IMR-90 (cell line): Measurements from ENCODE around the gene GPI. TPM values are rescaled to one million over a fixed set of nuclear protein-coding genes. Genes with fewer than 3 reads are reported as not detected.

ENCODE experiments used
- ATAC-seq: fragments of 200-7000 bp; cut with Tn5 transposase; 2 replicates; pipeline ENCODE4 v1.9.1; 2020; ENCODE audit warnings: low read depth, mild to moderate bottlenecking, moderate library complexity
- BruUV-seq: library from RNA; stranded (reverse); fragments of 400-500 nt; replicated peaks from 2 replicates; lab custom pipeline; 2021; lab: Mats Ljungman, UMichigan
- CTCF ChIA-PET: fragments of 300-600 bp; formaldehyde crosslinking; extraction: SDS; loops from one replicate; lab custom pipeline; 2021; ENCODE audit warnings: antibody characterized with exemption; lab: Yijun Ruan, JAX
- POLR2A ChIA-PET: fragments of 300-600 bp; sonication (Branson Sonifier 250); formaldehyde crosslinking; loops from one replicate; lab custom pipeline; 2022; ENCODE audit warnings: antibody characterized with exemption; ENCODE audit not compliant: unreplicated experiment; lab: Charles Lee
- DNase-seq: peaks from one replicate; pipeline ENCODE4 v3.0.0; 2013
- H2AFZ ChIP-seq: replicated peaks from 2 replicates; pipeline ENCODE3; 2013; ENCODE audit warnings: low read length, mild to moderate bottlenecking; ENCODE audit not compliant: poor library complexity
- H2AK5ac ChIP-seq: 2 replicates; pipeline ENCODE4 v1.6.1; 2013; ENCODE audit warnings: low read depth, low read length, inconsistent platforms
- H2AK9ac ChIP-seq: replicated peaks from 2 replicates; pipeline ENCODE3; 2013; ENCODE audit warnings: mild to moderate bottlenecking, low read depth, low read length, moderate library complexity; ENCODE audit not compliant: poor library complexity
- H2BK120ac ChIP-seq: 2 replicates; pipeline ENCODE4 v1.6.1; 2013; ENCODE audit warnings: low read depth, low read length, inconsistent platforms
- H2BK15ac ChIP-seq: 3 replicates; pipeline ENCODE4 v1.6.1; 2013; ENCODE audit warnings: low read depth, low read length, inconsistent platforms
- H2BK20ac ChIP-seq: 2 replicates; pipeline ENCODE4 v1.6.1; 2013; ENCODE audit warnings: low read depth, mild to moderate bottlenecking, inconsistent platforms, low read length, moderate library complexity
- H2BK5ac ChIP-seq: 2 replicates; pipeline ENCODE4 v1.6.1; 2013; ENCODE audit warnings: mild to moderate bottlenecking, low read depth, low read length, inconsistent platforms; ENCODE audit not compliant: poor library complexity, severe bottlenecking
- H3K14ac ChIP-seq: replicated peaks from 2 replicates; pipeline ENCODE4 v1.6.1; 2013; ENCODE audit warnings: low read depth, low read length, inconsistent platforms
- H3K18ac ChIP-seq: 2 replicates; pipeline ENCODE4 v1.6.1; 2013; ENCODE audit warnings: low read depth, low read length, control low read depth
- H3K23ac ChIP-seq: 2 replicates; pipeline ENCODE4 v1.6.1; 2013; ENCODE audit warnings: low read depth, low read length, inconsistent platforms
- H3K27ac ChIP-seq: 2 replicates; pipeline ENCODE4 v1.5.1; 2013; ENCODE audit warnings: mild to moderate bottlenecking, control low read depth, low read length; ENCODE audit not compliant: insufficient read depth
- H3K27me3 ChIP-seq: 2 replicates; pipeline ENCODE4 v1.6.1; 2013; ENCODE audit warnings: low read length; ENCODE audit not compliant: control insufficient read depth, insufficient read depth
- H3K36me3 ChIP-seq: 2 replicates; pipeline ENCODE4 v1.6.1; 2013; ENCODE audit warnings: low read length, mixed read lengths; ENCODE audit not compliant: control insufficient read depth, insufficient read depth
- H3K4ac ChIP-seq: 2 replicates; pipeline ENCODE4 v1.6.1; 2013; ENCODE audit warnings: low read depth, low read length, inconsistent platforms
- H3K4me1 ChIP-seq: 2 replicates; pipeline ENCODE4 v1.6.1; 2013; ENCODE audit warnings: low read length, mixed read lengths; ENCODE audit not compliant: control insufficient read depth, insufficient read depth
- H3K4me2 ChIP-seq: 2 replicates; pipeline ENCODE4 v1.6.1; 2013; ENCODE audit warnings: low read depth, mild to moderate bottlenecking, control low read depth, low read length, moderate library complexity
- H3K4me3 ChIP-seq: 2 replicates; pipeline ENCODE4 v1.5.1; 2013; ENCODE audit warnings: low read depth, mild to moderate bottlenecking, control low read depth, low read length, moderate library complexity; ENCODE audit not compliant: insufficient read depth
- H3K56ac ChIP-seq: 2 replicates; pipeline ENCODE4 v1.6.1; 2013; ENCODE audit warnings: low read length, inconsistent platforms; ENCODE audit not compliant: insufficient read depth; ENCODE audit errors: extremely low read depth
- H3K79me1 ChIP-seq, 2 experiments: 2 replicates each; pipeline ENCODE4 v1.6.1; 2013; ENCODE audit warnings: low read length in 2 of 2, inconsistent platforms in 1 of 2, low read depth in 1 of 2
- H3K9ac ChIP-seq: 2 replicates; pipeline ENCODE4 v1.6.1; 2013; ENCODE audit warnings: low read depth, low read length, control low read depth
- H3K9me1 ChIP-seq: 2 replicates; pipeline ENCODE4 v1.6.1; 2013; ENCODE audit warnings: low read length, inconsistent platforms; ENCODE audit not compliant: insufficient read depth
- H3K9me3 ChIP-seq: 2 replicates; pipeline ENCODE4 v1.6.1; 2013; ENCODE audit warnings: low read length; ENCODE audit not compliant: control insufficient read depth, insufficient read depth
- H4K20me1 ChIP-seq: 2 replicates; pipeline ENCODE4 v1.6.1; 2013; ENCODE audit warnings: low read length, inconsistent platforms; ENCODE audit not compliant: insufficient read depth
- H4K5ac ChIP-seq: 2 replicates; pipeline ENCODE4 v1.6.1; 2013; ENCODE audit warnings: mild to moderate bottlenecking, low read depth, low read length, control low read depth
- H4K8ac ChIP-seq, 2 experiments: 2 replicates each; pipeline ENCODE4 v1.6.1; 2013; ENCODE audit warnings: low read depth in 2 of 2, low read length in 2 of 2, control low read depth in 1 of 2, inconsistent platforms in 1 of 2
- H4K91ac ChIP-seq: 2 replicates; pipeline ENCODE4 v1.6.1; 2013; ENCODE audit warnings: low read depth, low read length, inconsistent platforms; ENCODE audit not compliant: insufficient read depth
- BHLHE40 ChIP-seq: fragments of 150-350 bp; IDR thresholded peaks from 2 replicates; pipeline ENCODE4 v1.6.1; 2016; ENCODE audit warnings: mild to moderate bottlenecking, low read depth, low read length
- CHD1 ChIP-seq: IDR thresholded peaks from 2 replicates; pipeline ENCODE4 v1.6.1; 2012; ENCODE audit warnings: low read depth, low read length, improper control_type of control experiment
- ELK1 ChIP-seq: fragments of 150-350 bp; IDR thresholded peaks from 2 replicates; pipeline ENCODE4 v1.6.1; 2016; ENCODE audit warnings: low read depth, mild to moderate bottlenecking, low read length, moderate library complexity, borderline replicate concordance
- MAFK ChIP-seq: IDR thresholded peaks from 2 replicates; pipeline ENCODE4 v1.6.1; 2012; ENCODE audit warnings: low read depth, low read length, improper control_type of control experiment
- POLR2A ChIP-seq: IDR thresholded peaks from 2 replicates; pipeline ENCODE4 v1.6.1; 2012; ENCODE audit warnings: mild to moderate bottlenecking, low read depth, low read length
- SMC3 ChIP-seq: fragments of 150-350 bp; IDR thresholded peaks from 2 replicates; pipeline ENCODE4 v1.6.1; 2016; ENCODE audit warnings: low read depth, mild to moderate bottlenecking, antibody characterized with exemption, low read length, moderate library complexity
- WGBS, 2 experiments: methylation state at CpG; one replicate each; pipeline versions ENCODE4 v1.1.5 to v1.1.7; 2013; ENCODE audit warnings: missing lambda C conversion rate in 2 of 2; ENCODE audit not compliant: insufficient read length in 1 of 2; ENCODE audit errors: extremely low coverage in 2 of 2; 5-methylcytosine and 5-hydroxymethylcytosine counted together
- dilution Hi-C: fragments of 300-500 bp; cut with HindIII; formaldehyde crosslinking; loops from one replicate; pipeline ENCODE4 v1.14.3; 2018; ENCODE audit warnings: low sequenced_read_pairs; ENCODE audit not compliant: unreplicated experiment
- in situ Hi-C: fragments of 300-500 bp; cut with MboI; formaldehyde crosslinking; loops from 3 replicates; pipeline ENCODE4 v1.14.3; 2019; ENCODE audit warnings: low sequenced_read_pairs, inconsistent platforms, mixed read lengths
- intact Hi-C: fragments of 100-400 bp; cut with micrococcal nuclease; formaldehyde crosslinking; loops from 2 replicates; pipeline ENCODE4 v1.10.0; 2022
- polyA plus RNA-seq, 3 experiments: library from polyadenylated mRNA; depleted of rRNA; stranded (reverse); fragments of >200 nt; gene quantifications; 2 replicates each; pipeline ENCODE4 v1.2.3, GENCODE V29; 2012; ENCODE audit warnings: low replicate concordance in 1 of 3
- total RNA-seq: library from RNA; depleted of rRNA; stranded (reverse); fragments of >200 nt; gene quantifications from 2 replicates; pipeline ENCODE4 v1.2.3, GENCODE V29; 2012

GPI gene
- total and polyA plus RNA-seq, 2 of the 4 experiments (the other 2 are of a cell fraction), result 147 to 239 TPM

- H3K9ac ChIP-seq, result no peak overlapping the region
- peaks cover 21% of the 10 kb centered on the region for H4K20me1 ChIP-seq
- H3K18ac ChIP-seq, result no peak overlapping the region
- dilution Hi-C loops (no loop called here), in situ Hi-C loops (no loop called here), intact Hi-C loops (no loop called here)
- POLR2A ChIA-PET, result no interaction called here
- no peak overlapping the region for H3K4me2 ChIP-seq
- H4K91ac ChIP-seq, result no peak overlapping the region
- peaks cover 23% of the 10 kb centered on the region; the same call in 1 of the 2 replicates for H3K9me1 ChIP-seq
- CTCF ChIA-PET, result no interaction called here
- H4K8ac ChIP-seq, result no peak overlapping the region
- H3K4ac ChIP-seq, result no peak overlapping the region
- no peak overlapping the region for H3K23ac ChIP-seq
- no peak overlapping the region for H3K27ac ChIP-seq
- DNase-seq (no peak), ATAC-seq (no peak)
- no peak overlapping the region for H4K5ac ChIP-seq
- no peaks in the 10 kb centered on the region for H3K27me3 ChIP-seq
- no peaks in the 10 kb centered on the region for H3K9me3 ChIP-seq
- WGBS, 2 experiments, result 89% methylated on average over 4 of the region's 14 CpGs; no CpG with 5 or more reads in 1 of the 2 experiments
- H2BK20ac ChIP-seq, result no peak overlapping the region
- no peak overlapping the region for H2BK15ac ChIP-seq
- no peak overlapping the region for H2AFZ ChIP-seq
- no TSS peak for BruUV-seq
- H3K4me1 ChIP-seq, result no peaks in the 10 kb centered on the region
- H3K4me3 ChIP-seq, result no peak overlapping the region
- H3K36me3 ChIP-seq, result peaks cover 83% of the 10 kb centered on the region
- H3K56ac ChIP-seq, result no peak overlapping the region
- no peak overlapping the region for H2AK9ac ChIP-seq
- no peak overlapping the region for H2BK5ac ChIP-seq
- H2BK120ac ChIP-seq, result no peak overlapping the region
- H3K79me1 ChIP-seq, result peaks cover 21 to 23% of the 10 kb centered on the region in 2 experiments
- no peak overlapping the region for H3K14ac ChIP-seq
- no peak overlapping the region for H2AK5ac ChIP-seq
- TF ChIP-seq SMC3 (no peak), MAFK (no peak), ELK1 (no peak), BHLHE40 (no peak), CHD1 (no peak), POLR2A (no peak)
These were observed 16.6 kb downstream of the GPI start for GRCh38 chr19:34381399-34382251.
